H7 (cell line): ENCODE results near the gene GYPA. TPM values are rescaled to one million over a fixed set of nuclear protein-coding genes. Genes with fewer than 3 reads are reported as not detected.
"Not testable (repeated sequence)": the region's sequence is repeated elsewhere in the genome, so short reads cannot be mapped to it uniquely, and the experiment has no call there.

ENCODE experiments used
- DNase-seq: peaks from one replicate; pipeline ENCODE4 v3.0.0; 2012
- H3K27me3 ChIP-seq: 2 replicates; pipeline ENCODE4 v1.6.0; 2011; ENCODE audit warnings: mild to moderate bottlenecking, low read length; ENCODE audit not compliant: control insufficient read depth, insufficient read depth
- H3K36me3 ChIP-seq: replicated peaks from 2 replicates; pipeline ENCODE4 v1.5.1; 2011; ENCODE audit warnings: low read length; ENCODE audit not compliant: control insufficient read depth, insufficient read depth
- H3K4me3 ChIP-seq: 2 replicates; pipeline ENCODE4 v1.5.1; 2011; ENCODE audit warnings: low read depth, mild to moderate bottlenecking, control low read depth, low read length, moderate library complexity; ENCODE audit not compliant: insufficient read depth
- total RNA-seq: library from RNA; depleted of rRNA; stranded (reverse); fragments of >200 nt; shearing (Covaris generic); gene quantifications from 2 replicates; pipeline ENCODE4 v1.2.3, GENCODE V29; 2014; rRNA removed

The GYPA gene
- total RNA-seq: not detected in 2 replicates

- not testable (repeated sequence) for H3K27me3 ChIP-seq, DNase-seq, H3K36me3 ChIP-seq, H3K4me3 ChIP-seq
Observed at GRCh38 chr4:144140594-144141295, at the start of gene GYPA. GYPA (minus strand) TSS chr4:144140718; CDS start chr4:144140635, 83 bp downstream.

- Histone ChIP-seq H3K27me3 (peaks cover 2% of the 10 kb centered on the region; the same call in 1 of the 2 replicates), H3K36me3 (no peaks in the 10 kb centered on the region), H3K4me3 (no peak overlapping the region)
- peak; percentile 1 for DNase-seq
Observed at GRCh38 chr4:144190009-144190408, 49.5 kb upstream of the GYPA start.

- Histone ChIP-seq H3K36me3 (no peaks in the 10 kb centered on the region), H3K4me3 (no peak overlapping the region), H3K27me3 (peaks cover 2% of the 10 kb centered on the region; the same call in 1 of the 2 replicates)
- DNase-seq: no peak
Observed at GRCh38 chr4:144189121-144189520, 48.6 kb upstream of the GYPA start.

GRCh38 chr4:144185086-144185485, 44.6 kb upstream of the GYPA start:
- no peak overlapping the region for H3K4me3 ChIP-seq
- H3K27me3 ChIP-seq: no peaks in the 10 kb centered on the region
- no peaks in the 10 kb centered on the region for H3K36me3 ChIP-seq
- DNase-seq: no peak

- Histone ChIP-seq H3K4me3 (no peak overlapping the region), H3K27me3 (no peaks in the 10 kb centered on the region), H3K36me3 (no peaks in the 10 kb centered on the region)
- DNase-seq: no peak
Observed at GRCh38 chr4:144183165-144183564, 42.6 kb upstream of the GYPA start.

GRCh38 chr4:144181391-144181790, 40.9 kb upstream of the GYPA start:
- Histone ChIP-seq H3K4me3 (no peak overlapping the region), H3K36me3 (no peaks in the 10 kb centered on the region), H3K27me3 (no peaks in the 10 kb centered on the region)
- DNase-seq: no peak

GRCh38 chr4:144179152-144179739, 38.7 kb upstream of the GYPA start:
- Histone ChIP-seq H3K4me3 (no peak overlapping the region), H3K36me3 (no peaks in the 10 kb centered on the region), H3K27me3 (no peaks in the 10 kb centered on the region)
- DNase-seq: no peak

GRCh38 chr4:144178414-144178813, 37.9 kb upstream of the GYPA start:
- no peaks in the 10 kb centered on the region for H3K27me3 ChIP-seq
- H3K36me3 ChIP-seq: no peaks in the 10 kb centered on the region
- no peak overlapping the region for H3K4me3 ChIP-seq
- no peak for DNase-seq

GRCh38 chr4:144176476-144176875, 36.0 kb upstream of the GYPA start:
- Histone ChIP-seq H3K27me3 (no peaks in the 10 kb centered on the region), H3K36me3 (no peaks in the 10 kb centered on the region), H3K4me3 (no peak overlapping the region)
- DNase-seq: no peak

GRCh38 chr4:144174401-144175067, 34.0 kb upstream of the GYPA start:
- no peak overlapping the region for H3K4me3 ChIP-seq
- H3K27me3 ChIP-seq: no peaks in the 10 kb centered on the region
- no peaks in the 10 kb centered on the region for H3K36me3 ChIP-seq
- peak; percentile 18 for DNase-seq

GRCh38 chr4:144171697-144172096, 31.2 kb upstream of the GYPA start:
- H3K36me3 ChIP-seq: no peaks in the 10 kb centered on the region
- no peak overlapping the region for H3K4me3 ChIP-seq
- DNase-seq: no peak
- no peaks in the 10 kb centered on the region for H3K27me3 ChIP-seq

- Histone ChIP-seq H3K27me3 (no peaks in the 10 kb centered on the region), H3K36me3 (no peaks in the 10 kb centered on the region), H3K4me3 (no peak overlapping the region)
- DNase-seq: no peak
Observed at GRCh38 chr4:144169211-144169610, 28.7 kb upstream of the GYPA start.

GRCh38 chr4:144154044-144154443, 13.5 kb upstream of the GYPA start:
- H3K27me3 ChIP-seq: no peaks in the 10 kb centered on the region

GRCh38 chr4:144142690-144143326, 2.3 kb upstream of the GYPA start:
- H3K36me3 ChIP-seq, H3K27me3 ChIP-seq, H3K4me3 ChIP-seq: not testable (repeated sequence)
- DNase-seq: peak; percentile 4

More at GRCh38 chr4:144154044-144154443, 13.5 kb upstream of the GYPA start:
- Histone ChIP-seq H3K4me3 (no peak overlapping the region), H3K36me3 (no peaks in the 10 kb centered on the region)
- no peak for DNase-seq

GRCh38 chr4:144141493-144141892, 975 bp upstream of the GYPA start:
- Histone ChIP-seq H3K27me3 (no peaks in the 10 kb centered on the region), H3K36me3 (no peaks in the 10 kb centered on the region), H3K4me3 (no peak overlapping the region)
- no peak for DNase-seq
